Measurements from ENCODE around the gene SLC7A14.

Gene SLC7A14

GRCh38 chr3:170497207-170498095 lies 88.4 kb downstream of the SLC7A14 start:
- no peak for DNase-seq (ENCODE audit: low read depth)

- DNase-seq (ENCODE audit: low read depth), result no peak
Observed at GRCh38 chr3:170496868-170497140, 89.1 kb downstream of the SLC7A14 start.

GRCh38 chr3:170496026-170496867 lies 89.6 kb downstream of the SLC7A14 start:
- no peak for DNase-seq (ENCODE audit: low read depth)

- DNase-seq (ENCODE audit: low read depth), result no peak
Observed at GRCh38 chr3:170494766-170495165, 91.1 kb downstream of the SLC7A14 start.

GRCh38 chr3:170493712-170494182 lies 92.1 kb downstream of the SLC7A14 start:
- no peak for DNase-seq (ENCODE audit: low read depth)

GRCh38 chr3:170491901-170492300 lies 94.0 kb downstream of the SLC7A14 start:
- DNase-seq (ENCODE audit: low read depth), result no peak

- DNase-seq (ENCODE audit: low read depth), result no peak
Observed at GRCh38 chr3:170490828-170491560, 94.9 kb downstream of the SLC7A14 start.

- DNase-seq (ENCODE audit: low read depth), result no peak
Observed at GRCh38 chr3:170488802-170489201, 97.1 kb downstream of the SLC7A14 start.

GRCh38 chr3:170487031-170487430 lies 98.8 kb downstream of the SLC7A14 start:
- DNase-seq (ENCODE audit: low read depth), result no peak

- DNase-seq (ENCODE audit: low read depth), result no peak
Observed at GRCh38 chr3:170486398-170486797, 99.5 kb downstream of the SLC7A14 start.

- no peak for DNase-seq (ENCODE audit: low read depth)
Observed at GRCh38 chr3:170485696-170486095, 100.2 kb downstream of the SLC7A14 start.

GRCh38 chr3:170485294-170485693 lies 100.6 kb downstream of the SLC7A14 start:
- no peak for DNase-seq (ENCODE audit: low read depth)

GRCh38 chr3:170484869-170485268 lies 101.0 kb downstream of the SLC7A14 start:
- no peak for DNase-seq (ENCODE audit: low read depth)

GRCh38 chr3:170483485-170484262 lies 102.2 kb downstream of the SLC7A14 start:
- no peak for DNase-seq (ENCODE audit: low read depth)

GRCh38 chr3:170482199-170482598 lies 103.7 kb downstream of the SLC7A14 start:
- no peak for DNase-seq (ENCODE audit: low read depth)

- no peak for DNase-seq (ENCODE audit: low read depth)
Observed at GRCh38 chr3:170480111-170480510, 105.8 kb downstream of the SLC7A14 start.

GRCh38 chr3:170477395-170477794 lies 108.5 kb downstream of the SLC7A14 start:
- DNase-seq (ENCODE audit: low read depth), result no peak

- no peak for DNase-seq (ENCODE audit: low read depth)
Observed at GRCh38 chr3:170476291-170476690, 109.6 kb downstream of the SLC7A14 start.

GRCh38 chr3:170475092-170475685 lies 110.7 kb downstream of the SLC7A14 start:
- no peak for DNase-seq (ENCODE audit: low read depth)

GRCh38 chr3:170473358-170473757 lies 112.5 kb downstream of the SLC7A14 start:
- DNase-seq (ENCODE audit: low read depth), result no peak

GRCh38 chr3:170471149-170471548 lies 114.7 kb downstream of the SLC7A14 start:
- DNase-seq (ENCODE audit: low read depth), result no peak

Measured in stimulated activated CD8-positive, alpha-beta memory T cell treated with anti-CD3 and anti-CD28 coated beads, Interleukin-12 subunit alpha, Interleukin-12 subunit beta, amount 100 ng/mL, for 1 hour (primary cell).